Measurements from ENCODE around the gene HEXA.

HEXA gene

GRCh38 chr15:72353266-72353665 is 22.5 kb downstream of the HEXA start:
- Histone ChIP-seq H3K27ac (ENCODE audit: extremely low read depth, low read depth, low read length) (no peak overlapping the region), H3K4me3 (ENCODE audit: low read depth, low read length) (no peak overlapping the region), H3K9me3 (ENCODE audit: control insufficient read depth, insufficient read depth, low read depth, low read length) (no peaks in the 10 kb centered on the region), H3K36me3 (ENCODE audit: control insufficient read depth in 2 of 2, insufficient read depth in 1 of 2, low read length in 2 of 2) (peaks cover 32 to 86% of the 10 kb centered on the region in 2 experiments), H3K4me1 (ENCODE audit: control insufficient read depth, insufficient read depth, low read length) (no peaks in the 10 kb centered on the region)
- POLR2A ChIA-PET: no interaction called here
- CTCF ChIA-PET: no interaction called here
- no peak for TF ChIP-seq ZFHX2 (tag by site-specific recombination; conservative IDR thresholded peaks at IDR 0.05)
- no peak for TF ChIP-seq BCL11B (tag by site-specific recombination; IDR thresholded peaks at IDR 0.05; ENCODE audit: low read depth)
- TF ChIP-seq ZNF169 (tag by site-specific recombination; IDR thresholded peaks at IDR 0.05): no peak
- no peak for TF ChIP-seq ZNF510 (tag by site-specific recombination; IDR thresholded peaks at IDR 0.05; ENCODE audit: insufficient replicate concordance)
- no peak for TF ChIP-seq PRDM1 (tag by site-specific recombination; IDR thresholded peaks at IDR 0.05)
- no peak for TF ChIP-seq ZNF132 (tag by site-specific recombination; IDR thresholded peaks at IDR 0.05; ENCODE audit: borderline replicate concordance)
- no peak for TF ChIP-seq ZNF404 (tag by site-specific recombination; IDR thresholded peaks at IDR 0.05)
- TF ChIP-seq ZBTB49 (tag by site-specific recombination; IDR thresholded peaks at IDR 0.05; ENCODE audit: low read depth): no peak
- TF ChIP-seq ZNF341 (tag by site-specific recombination; IDR thresholded peaks at IDR 0.05; ENCODE audit: low read depth): no peak
- no peak for TF ChIP-seq ELK4 (IDR thresholded peaks at IDR 0.05; ENCODE audit: borderline replicate concordance, low read depth, low read length)
- no peak for TF ChIP-seq REPIN1 (tag by site-specific recombination; IDR thresholded peaks at IDR 0.05; ENCODE audit: low read depth)
- TF ChIP-seq ZBTB11 (tag by site-specific recombination; conservative IDR thresholded peaks at IDR 0.05; ENCODE audit: low read depth): no peak
- no peak for TF ChIP-seq KLF7 (tag by site-specific recombination; IDR thresholded peaks at IDR 0.05; ENCODE audit: borderline replicate concordance)
- no peak for TF ChIP-seq ZNF426 (tag by site-specific recombination; IDR thresholded peaks at IDR 0.05)
- TF ChIP-seq ZNF514 (tag by site-specific recombination; IDR thresholded peaks at IDR 0.05): no peak
- TF ChIP-seq MYNN (tag by site-specific recombination; IDR thresholded peaks at IDR 0.05; ENCODE audit: borderline replicate concordance): no peak
- no peak for TF ChIP-seq ZNF223 (tag by site-specific recombination; IDR thresholded peaks at IDR 0.05)

- no peak overlapping the region for H3K4me3 ChIP-seq (ENCODE audit: low read depth, low read length)
- no peaks in the 10 kb centered on the region for H3K4me1 ChIP-seq (ENCODE audit: control insufficient read depth, insufficient read depth, low read length)
- TF ChIP-seq ZNF416 (tag by site-specific recombination; IDR thresholded peaks at IDR 0.05) (no peak), ZNF670 (tag by site-specific recombination; IDR thresholded peaks at IDR 0.05; ENCODE audit: low read depth) (no peak)
- no peak overlapping the region for H3K27ac ChIP-seq (ENCODE audit: extremely low read depth, low read depth, low read length)
- H3K36me3 ChIP-seq (ENCODE audit: control insufficient read depth in 2 of 2, insufficient read depth in 1 of 2, low read length in 2 of 2): peaks cover 7 to 76% of the 10 kb centered on the region in 2 experiments
- H3K9me3 ChIP-seq (ENCODE audit: control insufficient read depth, insufficient read depth, low read depth, low read length): no peaks in the 10 kb centered on the region
- ChIA-PET POLR2A (no interaction called here), CTCF (no interaction called here)
These were observed 30.0 kb downstream of the HEXA start for GRCh38 chr15:72345806-72346205.

Data from HEK293 (cell line).